HUDEP-2 (cell line): Measurements from ENCODE around the gene KMT2B.
"Not testable (repeated sequence)": the region's sequence is repeated elsewhere in the genome, so short reads cannot be mapped to it uniquely, and the experiment has no call there.

Experiments
- DNase-seq, 76 experiments: peaks; one replicate each; lab custom pipeline; 2025; ENCODE audit not compliant: unreplicated experiment in 76 of 76; lab: John Stamatoyannopoulos, UW

KMT2B gene

DNA sequence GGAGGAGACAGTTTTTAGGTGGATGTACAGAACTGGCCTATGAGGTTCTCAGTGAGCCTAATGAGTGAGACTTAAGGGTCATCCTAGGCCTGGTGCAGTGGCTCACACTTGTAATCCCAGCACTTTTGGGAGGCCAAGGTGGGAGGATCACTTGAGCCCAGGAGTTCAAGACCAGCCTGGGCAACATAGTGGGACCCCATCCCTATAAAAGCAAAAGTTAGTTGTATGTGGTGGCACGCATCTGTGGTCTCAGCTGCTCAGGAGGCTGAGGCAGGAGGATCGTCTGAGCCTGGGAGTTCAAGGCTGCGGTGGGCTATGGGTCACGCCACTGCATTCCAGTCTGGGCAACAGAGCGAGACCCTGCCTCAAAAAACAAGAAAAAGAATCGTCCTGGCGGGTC is 6.3 kb downstream of the KMT2B start:
- DNase-seq, result not testable (repeated sequence)

DNA sequence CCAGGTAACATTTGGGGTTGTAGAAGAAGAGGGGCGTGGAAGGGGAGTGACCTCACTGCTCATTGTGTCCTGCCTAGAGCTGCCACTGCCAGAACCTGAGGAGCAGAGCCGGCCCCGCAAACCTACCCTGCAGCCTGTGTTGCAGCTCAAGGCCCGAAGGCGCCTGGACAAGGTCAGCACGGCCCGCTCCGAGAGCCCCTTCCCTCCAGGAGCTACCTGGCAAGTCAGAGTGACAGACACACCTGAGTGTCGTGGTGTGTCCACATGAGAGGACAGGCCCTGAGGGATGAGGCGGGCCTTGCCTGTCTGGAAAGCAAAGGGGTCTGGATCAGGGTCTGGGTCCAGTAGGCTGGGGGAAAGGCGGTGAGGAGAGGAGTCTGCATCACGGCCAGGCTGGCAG is 6.8 kb downstream of the KMT2B start:
- no peak for DNase-seq

DNA sequence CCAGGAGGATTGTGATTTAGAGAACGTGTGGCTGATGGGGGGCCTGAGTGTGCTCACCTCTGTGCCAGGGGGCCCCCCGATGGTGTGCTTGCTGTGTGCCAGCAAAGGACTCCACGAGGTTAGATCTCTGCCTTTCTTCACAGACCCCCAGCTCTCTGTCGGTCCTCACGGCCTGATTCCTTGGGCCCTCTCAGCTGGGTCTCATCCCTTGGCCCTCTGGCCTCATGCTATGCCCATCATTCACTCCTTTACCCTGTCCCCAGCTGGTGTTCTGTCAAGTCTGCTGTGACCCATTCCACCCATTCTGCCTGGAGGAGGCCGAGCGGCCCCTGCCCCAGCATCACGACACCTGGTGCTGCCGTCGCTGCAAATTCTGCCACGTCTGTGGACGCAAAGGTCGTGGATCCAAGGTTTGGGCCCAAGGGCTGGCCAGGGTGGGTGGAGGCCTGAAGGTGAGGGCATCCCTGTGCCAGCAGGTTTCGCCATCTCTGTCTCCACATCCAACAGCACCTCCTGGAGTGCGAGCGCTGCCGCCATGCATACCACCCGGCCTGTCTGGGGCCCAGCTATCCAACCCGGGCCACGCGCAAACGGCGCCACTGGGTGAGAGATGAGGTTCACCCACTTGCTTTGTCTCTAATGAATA is 7.5 kb downstream of the KMT2B start:
- DNase-seq, result no peak

DNA sequence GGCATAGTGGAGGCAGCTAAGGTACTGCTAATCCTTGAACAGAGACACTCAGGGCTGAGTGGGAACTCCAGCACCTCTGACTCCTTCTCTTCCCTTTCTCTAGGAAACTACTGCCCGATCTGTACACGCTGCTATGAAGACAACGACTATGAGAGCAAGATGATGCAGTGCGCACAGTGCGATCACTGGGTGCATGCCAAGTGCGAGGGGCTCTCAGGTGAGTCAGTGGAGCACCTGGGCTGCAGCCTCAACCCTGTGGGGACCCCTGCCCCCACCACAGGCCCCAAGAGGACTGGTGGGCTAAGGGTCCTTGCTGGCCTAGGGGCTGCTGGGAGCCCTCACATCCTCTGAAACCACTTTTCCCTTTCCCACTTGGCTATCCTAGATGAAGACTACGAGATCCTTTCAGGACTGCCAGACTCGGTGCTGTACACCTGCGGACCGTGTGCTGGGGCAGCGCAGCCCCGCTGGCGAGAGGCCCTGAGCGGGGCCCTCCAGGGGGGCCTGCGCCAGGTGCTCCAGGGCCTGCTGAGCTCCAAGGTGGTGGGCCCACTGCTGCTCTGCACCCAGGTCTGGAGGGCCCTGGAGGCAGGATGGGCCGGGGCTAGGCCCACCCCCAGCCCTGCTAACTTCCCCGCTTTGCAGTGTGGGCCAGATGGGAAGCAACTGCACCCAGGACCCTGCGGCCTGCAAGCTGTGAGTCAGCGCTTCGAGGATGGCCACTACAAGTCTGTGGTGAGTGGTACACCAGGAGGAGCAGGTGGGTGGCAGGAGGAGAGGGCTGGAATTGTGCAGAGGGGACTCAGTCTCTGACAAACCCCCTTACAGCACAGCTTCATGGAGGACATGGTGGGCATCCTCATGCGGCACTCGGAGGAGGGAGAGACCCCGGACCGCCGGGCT is 9.5 kb downstream of the KMT2B start:
- DNase-seq, result no peak

DNA sequence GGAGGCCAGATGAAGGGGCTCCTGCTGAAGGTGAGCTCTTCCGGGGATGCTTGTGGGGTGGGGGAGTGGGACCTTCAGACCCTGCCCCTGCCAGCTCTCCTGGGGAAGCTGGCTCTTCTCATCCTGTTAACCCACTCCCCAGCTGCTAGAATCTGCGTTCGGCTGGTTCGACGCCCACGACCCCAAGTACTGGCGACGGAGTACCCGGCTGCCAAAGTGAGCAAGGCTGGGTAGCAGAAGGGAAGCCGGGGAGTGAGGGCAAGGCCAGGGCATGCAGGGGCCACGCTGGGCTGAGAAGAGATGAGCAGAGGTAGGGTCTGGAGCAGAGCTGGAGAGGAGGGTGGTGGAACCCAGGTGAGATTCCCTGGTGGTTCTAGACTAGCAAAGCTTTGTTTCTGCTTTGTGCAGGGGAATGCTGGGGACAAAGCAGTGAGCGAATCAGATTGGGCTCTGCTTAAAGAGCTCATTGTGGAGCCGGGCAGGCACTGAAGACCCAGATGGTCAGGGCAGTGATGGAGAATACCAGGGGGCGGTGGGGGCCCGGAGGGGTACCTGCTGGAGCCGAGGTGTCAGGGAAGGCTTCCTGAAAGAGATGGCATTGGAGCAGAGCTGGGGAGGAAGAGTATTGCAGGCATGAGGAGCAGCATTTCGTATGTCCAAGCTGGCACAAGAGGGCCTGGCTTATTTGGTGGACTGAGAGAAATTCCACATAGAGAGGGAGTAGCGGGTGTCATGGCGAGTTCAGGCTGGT is 10.3 kb downstream of the KMT2B start:
- no peak for DNase-seq

DNA sequence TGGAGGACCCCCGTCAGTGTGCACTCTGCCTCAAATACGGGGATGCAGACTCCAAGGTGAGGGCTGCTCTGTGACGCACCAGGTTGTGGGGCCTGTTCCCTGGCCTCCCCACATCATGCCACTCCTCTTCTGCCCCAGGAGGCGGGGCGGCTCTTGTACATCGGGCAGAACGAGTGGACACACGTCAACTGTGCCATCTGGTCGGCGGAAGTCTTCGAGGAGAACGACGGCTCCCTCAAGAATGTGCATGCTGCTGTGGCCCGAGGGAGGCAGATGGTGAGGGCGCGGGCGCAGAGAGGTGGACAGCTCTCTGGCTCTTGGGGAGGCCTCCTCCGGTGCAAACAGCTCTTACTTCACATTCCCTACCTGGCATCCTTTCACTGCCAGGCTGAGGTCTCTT is 11.2 kb downstream of the KMT2B start:
- no peak for DNase-seq

DNA sequence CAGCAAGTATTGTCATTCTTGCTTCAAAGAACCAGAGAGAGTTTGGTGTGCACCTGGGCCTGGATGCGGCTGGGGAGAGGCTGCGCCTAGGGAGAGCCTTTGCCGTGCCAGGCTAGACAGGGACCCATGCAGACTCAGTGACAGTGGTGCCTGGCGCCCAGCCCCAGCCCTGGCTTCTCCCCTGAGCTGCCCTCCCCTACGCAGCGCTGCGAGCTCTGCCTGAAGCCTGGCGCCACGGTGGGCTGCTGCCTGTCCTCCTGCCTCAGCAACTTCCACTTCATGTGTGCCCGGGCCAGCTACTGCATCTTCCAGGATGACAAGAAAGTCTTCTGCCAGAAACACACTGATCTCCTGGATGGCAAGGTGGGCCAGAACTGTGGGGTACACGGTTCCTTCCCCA is 12.0 kb downstream of the KMT2B start:
- DNase-seq, result no peak

DNA sequence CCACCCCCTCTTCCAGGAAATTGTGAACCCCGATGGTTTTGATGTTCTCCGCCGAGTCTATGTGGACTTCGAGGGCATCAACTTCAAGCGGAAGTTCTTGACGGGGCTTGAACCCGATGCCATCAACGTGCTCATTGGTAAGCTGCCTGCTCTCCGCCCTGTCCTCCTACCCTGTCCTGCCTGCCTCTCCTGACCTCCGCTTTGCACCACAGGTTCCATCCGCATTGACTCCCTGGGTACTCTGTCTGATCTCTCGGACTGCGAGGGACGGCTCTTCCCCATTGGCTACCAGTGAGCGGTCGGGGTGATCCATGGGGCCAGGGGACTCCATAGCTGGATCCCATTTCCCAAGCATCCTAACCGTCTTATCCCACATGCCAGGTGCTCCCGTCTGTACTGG is 12.5 kb downstream of the KMT2B start:
- no peak for DNase-seq

DNA sequence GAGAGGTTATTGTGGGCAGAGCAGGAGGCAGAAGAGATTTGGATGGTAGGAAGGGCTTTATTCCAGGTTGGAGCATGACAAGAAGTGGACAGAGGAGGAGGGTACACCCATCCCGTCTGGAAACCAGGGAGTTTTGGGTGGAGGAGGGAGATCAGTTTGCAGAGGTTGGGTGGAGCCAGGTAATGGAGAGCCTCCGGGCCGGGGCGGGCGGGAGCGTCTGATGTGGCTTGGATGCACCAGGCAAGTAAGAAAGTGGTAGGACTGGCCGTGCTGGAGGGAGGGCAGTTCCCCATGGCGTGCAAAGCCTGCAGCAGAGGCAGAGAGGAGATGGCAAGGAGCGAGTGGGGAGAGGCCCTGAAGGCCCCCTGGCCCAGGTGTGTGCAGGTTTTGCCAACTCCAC is 13.6 kb downstream of the KMT2B start:
- no peak for DNase-seq

DNA sequence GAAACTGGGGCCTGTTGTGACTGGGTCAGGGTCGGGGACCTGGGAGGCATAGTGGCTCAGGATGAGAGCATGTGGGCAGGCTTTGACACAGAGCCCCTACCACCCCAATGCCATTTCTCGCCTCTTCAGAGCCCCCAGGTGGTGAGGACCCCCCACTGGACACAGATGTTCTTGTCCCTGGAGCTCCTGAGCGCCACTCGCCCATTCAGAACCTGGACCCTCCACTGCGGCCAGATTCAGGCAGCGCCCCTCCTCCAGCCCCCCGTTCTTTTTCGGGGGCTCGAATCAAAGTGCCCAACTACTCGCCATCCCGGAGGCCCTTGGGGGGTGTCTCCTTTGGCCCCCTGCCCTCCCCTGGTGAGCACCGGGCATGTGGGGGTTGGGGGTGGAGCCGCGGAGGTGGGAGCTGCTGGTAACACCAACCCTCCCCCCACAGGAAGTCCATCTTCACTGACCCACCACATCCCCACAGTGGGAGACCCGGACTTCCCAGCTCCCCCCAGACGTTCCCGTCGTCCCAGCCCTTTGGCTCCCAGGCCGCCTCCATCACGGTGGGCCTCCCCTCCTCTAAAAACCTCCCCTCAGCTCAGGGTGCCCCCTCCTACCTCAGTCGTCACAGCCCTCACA is 14.1 kb downstream of the KMT2B start:
- DNase-seq, result no peak

DNA sequence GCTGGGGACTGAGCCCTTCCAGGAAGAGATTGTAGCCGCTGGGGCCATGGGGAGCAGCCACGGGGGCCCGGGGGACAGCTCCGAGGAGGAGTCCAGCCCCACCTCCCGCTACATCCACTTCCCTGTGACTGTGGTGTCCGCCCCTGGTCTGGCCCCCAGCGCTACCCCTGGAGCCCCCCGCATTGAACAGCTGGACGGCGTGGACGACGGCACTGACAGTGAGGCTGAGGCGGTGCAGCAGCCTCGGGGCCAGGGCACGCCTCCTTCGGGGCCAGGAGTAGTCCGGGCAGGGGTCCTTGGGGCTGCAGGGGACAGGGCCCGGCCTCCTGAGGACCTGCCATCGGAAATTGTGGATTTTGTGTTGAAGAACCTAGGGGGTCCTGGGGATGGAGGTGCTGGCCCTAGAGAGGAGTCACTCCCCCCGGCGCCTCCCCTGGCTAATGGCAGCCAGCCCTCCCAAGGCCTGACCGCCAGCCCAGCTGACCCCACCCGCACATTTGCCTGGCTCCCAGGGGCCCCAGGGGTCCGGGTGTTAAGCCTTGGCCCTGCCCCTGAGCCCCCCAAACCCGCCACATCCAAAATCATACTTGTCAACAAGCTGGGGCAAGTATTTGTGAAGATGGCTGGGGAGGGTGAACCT is 14.9 kb downstream of the KMT2B start:
- DNase-seq, result no peak

DNA sequence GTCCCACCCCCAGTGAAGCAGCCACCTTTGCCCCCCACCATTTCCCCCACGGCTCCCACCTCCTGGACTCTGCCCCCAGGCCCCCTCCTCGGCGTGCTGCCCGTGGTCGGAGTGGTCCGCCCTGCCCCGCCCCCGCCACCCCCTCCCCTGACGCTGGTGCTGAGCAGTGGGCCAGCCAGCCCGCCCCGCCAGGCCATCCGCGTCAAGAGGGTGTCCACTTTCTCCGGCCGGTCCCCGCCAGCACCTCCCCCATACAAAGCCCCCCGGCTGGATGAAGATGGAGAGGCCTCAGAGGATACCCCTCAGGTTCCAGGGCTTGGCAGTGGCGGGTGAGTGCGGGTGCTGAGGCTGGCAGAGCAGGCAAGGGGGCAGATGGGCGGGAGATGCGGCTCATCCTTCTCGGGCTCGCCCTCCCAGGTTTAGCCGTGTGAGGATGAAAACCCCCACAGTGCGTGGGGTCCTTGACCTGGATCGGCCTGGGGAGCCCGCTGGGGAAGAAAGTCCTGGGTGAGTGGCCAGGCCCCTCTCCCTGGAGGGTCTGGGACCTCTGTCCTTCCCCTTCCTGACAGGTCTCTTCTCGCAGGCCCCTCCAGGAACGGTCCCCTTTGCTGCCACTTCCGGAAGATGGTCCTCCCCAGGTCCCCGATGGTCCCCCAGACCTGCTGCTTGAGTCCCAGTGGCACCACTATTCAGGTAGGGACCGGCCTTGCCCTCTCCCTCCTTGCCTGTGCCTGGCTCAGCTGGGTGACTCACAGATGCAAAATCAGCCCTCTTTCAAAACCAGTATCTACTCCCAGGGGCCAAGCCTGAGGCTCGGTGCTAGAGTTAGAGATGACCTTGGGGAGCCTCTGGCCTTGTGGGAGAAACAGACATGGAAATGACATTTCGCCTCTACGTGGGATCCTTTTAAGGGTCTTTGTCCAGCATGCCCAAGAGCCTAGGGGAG is 15.7 kb downstream of the KMT2B start:
- DNase-seq, result no peak

DNA sequence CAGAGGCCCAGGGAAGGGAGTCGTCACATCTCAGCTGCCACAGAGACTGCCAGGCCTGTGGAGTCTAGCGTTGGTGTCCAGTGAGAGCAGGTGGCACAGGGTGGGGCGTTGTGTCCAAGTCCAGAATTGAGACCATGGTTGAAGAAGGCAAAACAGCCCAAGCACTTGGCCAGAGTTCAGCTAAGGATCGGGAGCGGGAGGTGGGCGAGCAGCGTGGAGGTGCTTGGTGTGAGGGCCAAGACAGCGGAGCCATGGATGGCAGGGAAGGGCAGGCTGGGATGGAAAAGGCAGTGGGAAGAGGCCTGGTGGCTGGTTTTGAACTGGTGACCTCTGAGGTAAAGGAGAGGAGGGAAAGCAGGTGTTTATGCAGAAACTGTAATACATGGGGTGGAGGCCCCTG is 16.5 kb downstream of the KMT2B start:
- DNase-seq, result no peak

DNA sequence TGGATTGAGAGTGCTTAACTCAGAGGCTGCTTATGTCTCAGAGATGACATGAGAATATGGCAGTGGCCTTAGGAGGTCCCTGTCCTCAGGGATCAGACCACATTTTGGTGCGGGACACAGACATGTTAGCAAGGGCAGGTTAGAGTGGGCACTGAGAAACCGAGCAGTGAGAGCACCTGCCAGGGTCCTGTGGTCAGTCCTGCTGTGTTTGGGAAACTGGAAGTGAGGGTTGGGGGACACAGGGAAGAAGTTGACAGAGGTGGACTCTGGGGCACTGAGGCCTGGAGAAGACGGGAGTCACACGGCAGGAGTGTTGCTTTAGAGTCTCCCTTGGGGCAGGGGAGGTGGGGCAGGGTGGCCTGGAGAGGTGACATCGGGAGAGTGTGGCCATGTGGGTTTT is 17.1 kb downstream of the KMT2B start:
- DNase-seq, result no peak

DNA sequence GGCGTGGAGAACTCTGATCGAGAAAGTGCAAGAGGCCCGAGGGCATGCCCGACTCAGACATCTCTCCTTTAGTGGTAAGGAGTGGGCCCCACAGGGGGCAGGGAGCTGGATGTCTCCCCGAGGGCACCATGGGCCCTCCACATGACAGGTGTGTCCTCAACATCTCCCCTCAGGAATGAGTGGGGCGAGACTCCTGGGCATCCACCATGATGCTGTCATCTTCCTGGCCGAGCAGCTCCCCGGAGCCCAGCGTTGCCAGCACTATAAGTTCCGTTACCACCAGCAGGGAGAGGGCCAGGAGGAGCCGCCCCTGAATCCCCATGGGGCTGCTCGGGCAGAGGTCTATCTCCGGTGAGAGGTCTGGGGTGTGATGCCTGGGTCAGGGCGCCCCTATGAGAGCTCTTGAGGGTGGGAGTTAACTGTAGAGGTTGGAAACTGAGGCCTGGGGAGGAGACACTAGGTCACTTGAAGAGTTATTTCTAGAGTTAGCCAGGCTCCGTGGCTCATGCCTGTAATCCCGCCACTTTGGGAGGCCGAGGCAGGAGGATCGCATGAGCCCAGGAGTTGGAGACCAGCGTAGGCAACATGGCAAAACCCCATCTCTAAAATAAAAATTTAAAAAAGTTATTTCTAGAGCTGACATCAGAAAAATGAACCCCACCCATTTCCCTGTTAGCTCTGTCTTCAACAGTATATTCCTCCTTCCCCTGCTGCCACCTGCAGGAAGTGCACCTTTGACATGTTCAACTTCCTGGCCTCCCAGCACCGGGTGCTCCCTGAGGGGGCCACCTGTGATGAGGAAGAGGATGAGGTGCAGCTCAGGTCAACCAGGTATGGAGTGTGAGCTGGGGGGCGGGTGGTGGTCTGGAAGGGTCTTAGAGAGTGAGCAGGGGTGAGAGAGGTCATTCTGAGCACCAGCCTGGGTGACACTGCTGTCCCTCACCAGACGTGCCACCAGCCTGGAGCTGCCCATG is 19.4 kb downstream of the KMT2B start:
- peak in 4 of 76 experiments; percentile 9 to 27 (median 15) for DNase-seq

DNA sequence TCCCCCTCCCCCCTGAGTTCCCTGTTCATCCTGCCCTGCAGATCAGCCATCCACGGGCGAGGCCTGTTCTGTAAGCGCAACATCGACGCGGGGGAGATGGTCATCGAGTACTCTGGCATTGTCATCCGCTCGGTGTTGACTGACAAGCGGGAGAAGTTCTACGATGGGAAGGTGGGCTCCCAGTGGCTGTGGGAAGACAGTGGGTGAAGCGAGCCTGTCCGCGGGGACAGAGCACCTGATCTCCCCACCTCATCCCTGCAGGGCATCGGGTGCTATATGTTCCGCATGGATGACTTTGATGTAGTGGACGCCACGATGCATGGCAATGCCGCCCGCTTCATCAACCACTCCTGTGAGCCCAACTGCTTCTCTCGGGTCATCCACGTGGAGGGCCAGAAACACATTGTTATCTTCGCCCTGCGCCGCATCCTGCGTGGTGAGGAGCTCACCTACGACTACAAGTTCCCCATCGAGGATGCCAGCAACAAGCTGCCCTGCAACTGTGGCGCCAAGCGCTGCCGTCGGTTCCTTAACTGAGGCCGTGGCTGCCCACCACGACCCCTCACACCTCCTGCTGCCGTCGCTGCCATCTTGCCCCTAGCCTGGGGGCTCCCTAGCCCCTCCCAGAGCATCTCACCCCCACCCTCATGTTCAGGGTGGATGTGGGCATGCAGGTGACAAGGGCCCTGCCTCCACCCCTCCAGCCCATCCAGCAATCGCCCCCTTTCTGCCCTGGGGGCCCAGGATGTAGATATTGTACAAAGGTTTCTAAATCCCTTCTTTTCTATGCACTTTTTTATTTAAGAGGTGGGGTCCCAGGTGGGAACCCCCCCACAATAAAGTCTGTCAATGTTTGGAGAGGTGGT is 20.5 kb downstream of the KMT2B start:
- no peak for DNase-seq

DNA sequence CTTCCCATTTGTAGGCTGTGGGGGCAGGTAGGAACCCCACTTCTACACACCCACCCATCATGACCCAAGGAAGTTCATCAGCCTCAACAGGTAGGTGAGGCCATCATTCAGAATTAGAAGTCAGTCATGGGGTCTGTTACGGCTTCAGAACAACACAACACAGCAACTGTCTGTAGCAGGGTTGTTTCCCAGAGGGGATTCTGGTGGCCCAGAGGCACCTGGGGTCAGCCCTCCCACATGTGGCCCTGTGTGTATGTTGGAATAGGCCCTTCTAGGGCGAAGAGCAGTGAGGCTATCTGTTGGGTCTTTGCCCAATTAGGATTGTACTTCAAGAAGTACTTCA is 21.1 kb downstream of the KMT2B start:
- DNase-seq, result no peak
